Measurements from ENCODE around the gene GPS1.

The GPS1 gene

DNA sequence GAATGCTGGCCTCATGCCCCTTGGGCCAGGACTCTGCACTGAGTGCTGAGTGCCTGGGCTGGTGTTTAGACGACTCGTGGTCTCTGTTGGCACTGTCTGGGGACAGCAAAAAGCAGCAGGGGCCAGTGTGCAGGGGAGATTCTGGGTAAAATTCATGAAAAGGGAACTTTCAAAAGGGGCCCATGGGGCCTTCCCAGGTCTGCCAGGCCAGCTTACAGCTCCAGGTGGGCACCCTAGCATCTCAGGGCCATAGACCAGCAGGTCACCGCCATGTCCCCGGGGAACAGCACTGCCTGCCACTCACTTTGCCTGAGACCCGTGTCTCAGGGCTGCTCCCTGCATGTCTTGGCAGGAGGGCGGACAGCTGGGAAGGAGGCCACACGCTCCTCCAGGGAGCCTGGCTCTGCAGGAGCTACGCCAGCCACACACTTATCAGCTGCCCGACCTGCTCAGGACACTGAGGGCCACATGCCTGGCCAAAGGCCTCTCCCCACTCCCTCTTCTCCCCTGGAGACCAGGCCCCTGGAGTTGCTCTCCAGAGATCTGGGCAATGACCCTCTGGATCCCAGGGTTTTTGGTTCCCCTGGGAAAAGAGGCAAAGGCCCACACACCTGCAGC, 55.1 kb downstream of the GPS1 start:
- no peak for DNase-seq
